HUES64 (cell line): ENCODE results near the gene CEP112.

Experiments
- H3K27ac ChIP-seq: 2 replicates; pipeline ENCODE4 v1.7.0; 2013; ENCODE audit warnings: low read depth, low read length, inconsistent platforms
- H3K27me3 ChIP-seq: 2 replicates; pipeline ENCODE4 v1.6.1; 2013; ENCODE audit warnings: mild to moderate bottlenecking, low read length; ENCODE audit not compliant: insufficient read depth
- H3K36me3 ChIP-seq: 2 replicates; pipeline ENCODE4 v1.6.1; 2013; ENCODE audit warnings: mild to moderate bottlenecking, low read length; ENCODE audit not compliant: insufficient read depth
- H3K4me1 ChIP-seq: 2 replicates; pipeline ENCODE4 v1.6.1; 2013; ENCODE audit warnings: mild to moderate bottlenecking, low read length, moderate library complexity; ENCODE audit not compliant: insufficient read depth
- H3K4me3 ChIP-seq: 2 replicates; pipeline ENCODE4 v1.5.1; 2013; ENCODE audit warnings: mild to moderate bottlenecking, low read length, moderate library complexity
- H3K9ac ChIP-seq: 2 replicates; pipeline ENCODE4 v1.6.1; 2013; ENCODE audit warnings: mild to moderate bottlenecking, low read depth, low read length
- H3K9me3 ChIP-seq: 2 replicates; pipeline ENCODE4 v1.6.1; 2013; ENCODE audit warnings: low read depth, low read length; ENCODE audit not compliant: insufficient read depth
- WGBS: fragments of 150-250, 120-280 bp; methylation state at CpG from one replicate; pipeline ENCODE4 v1.1.7; 2013; ENCODE audit warnings: missing lambda C conversion rate; 5-methylcytosine and 5-hydroxymethylcytosine counted together

The CEP112 gene

DNA sequence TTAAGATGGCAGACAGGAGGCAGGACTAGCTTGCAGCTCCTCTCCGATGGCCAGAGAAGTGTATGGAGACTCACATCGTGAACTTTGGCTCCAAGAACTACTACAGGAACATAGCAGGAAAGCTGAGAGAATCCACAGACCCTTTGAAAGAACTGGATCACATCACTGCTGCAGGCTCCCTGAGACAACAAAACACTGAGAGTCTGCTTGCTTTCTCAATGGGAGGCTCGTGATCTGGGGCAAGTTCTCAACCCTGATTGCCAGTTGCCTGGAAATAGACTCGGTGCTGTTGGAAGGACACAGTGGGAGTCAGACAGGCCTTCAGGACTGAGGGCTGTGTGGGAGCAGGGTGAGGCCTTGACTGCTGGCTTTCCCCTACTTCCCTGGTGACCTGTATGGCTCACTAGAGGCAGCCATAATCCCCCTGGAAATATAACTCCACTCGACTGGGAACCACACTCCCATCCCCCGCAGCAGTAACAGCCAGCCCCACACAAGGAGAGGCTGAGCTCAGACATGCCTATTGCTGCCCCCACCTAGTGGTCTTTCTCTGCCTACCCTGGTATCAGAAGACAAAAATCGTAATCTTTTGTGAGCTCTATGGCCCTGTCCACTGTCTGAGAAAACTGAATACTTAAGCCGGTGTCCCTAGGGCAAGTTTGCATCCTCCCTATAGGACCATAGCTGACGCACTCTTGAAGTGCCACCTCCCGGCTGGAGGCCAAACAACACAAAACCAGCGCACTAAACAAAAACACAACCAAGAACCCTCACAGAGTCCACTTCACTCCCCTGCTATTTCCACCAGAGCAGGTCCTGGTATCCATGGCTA is 238.4 kb downstream of the CEP112 start:
- WGBS = 87% methylated on average over 11 of the region's 11 CpGs
- Histone ChIP-seq H3K36me3 (no peaks in the 10 kb centered on the region; the same call in 1 of the 2 replicates), H3K27ac (no peak overlapping the region; the same call in 1 of the 2 replicates), H3K4me1 (no peaks in the 10 kb centered on the region), H3K9me3 (peaks cover 13% of the 10 kb centered on the region; the same call in 1 of the 2 replicates), H3K27me3 (no peaks in the 10 kb centered on the region), H3K9ac (no peak overlapping the region), H3K4me3 (no peak overlapping the region)

DNA sequence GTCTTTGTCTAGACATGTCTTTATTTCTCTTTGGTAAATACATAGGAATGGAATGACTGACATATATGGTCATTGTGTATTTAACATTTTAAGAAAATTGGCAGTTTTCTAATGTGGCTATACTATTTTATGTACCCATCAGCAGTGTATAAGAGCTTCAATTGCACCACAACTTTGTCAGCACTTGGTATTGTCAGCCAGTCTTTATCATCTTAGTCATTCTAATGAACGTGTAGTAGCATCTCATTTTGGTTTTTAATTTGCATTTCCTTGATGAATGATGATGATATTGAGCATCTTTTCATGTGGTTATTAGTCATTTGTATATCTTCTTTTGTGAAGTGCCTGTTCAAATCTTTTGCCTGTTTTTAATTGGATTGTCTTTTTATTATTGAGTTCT is 239.3 kb downstream of the CEP112 start:
- Histone ChIP-seq H3K4me3 (no peak overlapping the region), H3K36me3 (no peaks in the 10 kb centered on the region; the same call in 1 of the 2 replicates), H3K27me3 (no peaks in the 10 kb centered on the region), H3K27ac (no peak overlapping the region), H3K9ac (no peak overlapping the region), H3K9me3 (peaks cover 9% of the 10 kb centered on the region; the same call in 1 of the 2 replicates), H3K4me1 (no peaks in the 10 kb centered on the region)
- 94% methylated on average over 1 of the region's 1 CpG for WGBS

DNA sequence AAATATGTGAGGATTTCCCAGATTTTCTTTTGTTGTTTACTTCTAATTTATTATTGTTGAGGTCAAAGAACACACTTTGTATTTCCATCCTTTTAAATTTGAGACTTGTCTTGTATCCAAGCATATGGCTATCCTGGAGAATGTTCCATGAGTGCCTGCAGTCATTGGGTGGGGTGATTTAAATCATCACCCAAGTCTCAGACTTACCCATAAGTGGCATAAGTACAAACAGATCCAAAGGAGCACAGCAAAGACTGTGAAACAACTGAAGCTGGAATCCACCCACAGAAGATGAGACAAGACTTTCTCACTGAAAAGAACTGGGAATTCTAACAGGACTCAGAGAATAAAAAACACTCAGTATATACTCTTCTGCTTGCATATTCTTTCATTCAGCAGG is 239.9 kb downstream of the CEP112 start:
- Histone ChIP-seq H3K9me3 (peaks cover 6% of the 10 kb centered on the region; the same call in 1 of the 2 replicates), H3K36me3 (no peaks in the 10 kb centered on the region; the same call in 1 of the 2 replicates), H3K27ac (no peak overlapping the region), H3K4me1 (no peaks in the 10 kb centered on the region), H3K4me3 (no peak overlapping the region), H3K9ac (no peak overlapping the region), H3K27me3 (no peaks in the 10 kb centered on the region)

DNA sequence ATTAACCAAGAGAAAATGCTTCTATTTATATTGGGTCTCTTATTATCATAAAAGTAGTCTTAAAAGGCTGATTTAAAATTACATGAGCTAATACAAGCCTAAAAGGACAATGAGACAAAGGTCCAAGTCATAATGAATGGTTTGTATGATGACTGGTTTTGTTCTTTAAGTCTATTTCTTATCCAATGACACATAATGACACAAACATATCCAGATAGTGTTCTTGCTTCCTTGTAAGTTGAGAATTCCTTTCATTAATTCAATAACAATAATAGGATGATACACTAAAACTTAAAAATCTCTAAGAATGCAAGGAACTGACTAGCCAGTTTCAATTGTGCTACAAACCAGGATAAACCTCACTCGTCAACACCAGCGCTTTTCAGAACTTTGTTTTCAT is 244.1 kb downstream of the CEP112 start:
- no peak overlapping the region for H3K27ac ChIP-seq
- WGBS = 94% methylated on average over 2 of the region's 2 CpGs
- no peaks in the 10 kb centered on the region; the same call in 1 of the 2 replicates for H3K36me3 ChIP-seq
- H3K4me3 ChIP-seq = no peak overlapping the region
- H3K27me3 ChIP-seq = no peaks in the 10 kb centered on the region
- no peaks in the 10 kb centered on the region for H3K4me1 ChIP-seq
- H3K9me3 ChIP-seq = peaks cover 6% of the 10 kb centered on the region; the same call in 1 of the 2 replicates
- no peak overlapping the region for H3K9ac ChIP-seq

- Histone ChIP-seq H3K9ac (no peak overlapping the region), H3K27me3 (no peaks in the 10 kb centered on the region), H3K27ac (no peak overlapping the region), H3K36me3 (no peaks in the 10 kb centered on the region), H3K4me1 (no peaks in the 10 kb centered on the region), H3K9me3 (peaks cover 7% of the 10 kb centered on the region; the same call in 1 of the 2 replicates), H3K4me3 (no peak overlapping the region)
- WGBS = no CpG with 5 or more reads among the region's 1 CpG
Measured at GRCh38 chr17:65942592-65942991, 249.3 kb downstream of the CEP112 start.

DNA sequence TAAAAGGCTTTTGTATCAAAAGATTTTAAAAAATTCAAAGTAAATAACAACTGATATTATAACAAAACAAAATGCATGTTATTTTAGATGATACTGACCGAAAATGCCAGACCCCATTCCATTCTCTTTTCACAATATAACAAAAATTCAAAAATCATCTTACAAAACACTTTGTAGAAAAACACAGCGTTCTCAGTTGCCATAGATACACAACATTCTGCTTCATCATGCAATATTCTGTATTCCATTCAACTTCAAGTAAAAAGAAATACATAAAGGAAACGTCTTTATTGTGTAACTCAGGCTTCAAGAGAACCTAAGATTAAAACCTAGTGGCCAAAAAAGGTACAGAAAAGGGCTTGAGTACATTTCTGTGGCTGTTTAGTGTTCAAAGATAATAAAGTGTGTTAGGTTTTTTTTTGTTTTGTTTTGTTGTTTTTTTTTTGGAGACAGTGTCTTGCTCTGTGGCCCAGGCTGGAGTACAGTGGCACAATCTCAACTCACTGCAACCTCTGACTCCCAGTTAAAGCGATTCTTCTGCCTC is 250.5 kb downstream of the CEP112 start:
- H3K9ac ChIP-seq = no peak overlapping the region
- H3K27me3 ChIP-seq = no peaks in the 10 kb centered on the region
- H3K36me3 ChIP-seq = no peaks in the 10 kb centered on the region
- H3K4me3 ChIP-seq = no peak overlapping the region
- 98% methylated on average over 4 of the region's 4 CpGs for WGBS
- H3K27ac ChIP-seq = no peak overlapping the region
- H3K9me3 ChIP-seq = peaks cover 7% of the 10 kb centered on the region
- H3K4me1 ChIP-seq = no peaks in the 10 kb centered on the region

DNA sequence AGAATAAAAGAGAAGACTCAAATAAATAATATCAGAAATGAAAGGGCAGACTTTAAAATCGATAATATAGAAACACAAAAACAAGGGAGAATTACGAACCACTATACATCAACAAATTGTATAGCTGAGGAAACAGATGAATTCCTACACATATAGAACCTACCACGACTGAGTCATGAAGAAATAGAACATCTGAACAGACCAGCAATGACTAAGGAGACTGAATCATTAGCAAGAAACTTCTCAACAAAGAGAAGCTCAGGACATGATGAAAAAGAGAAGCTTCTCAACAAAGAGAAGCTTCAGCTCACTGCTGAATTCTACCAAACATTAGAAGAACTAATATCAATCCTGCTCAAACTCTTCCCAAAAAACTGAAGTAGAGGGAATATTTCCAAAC is 255.9 kb downstream of the CEP112 start:
- Histone ChIP-seq H3K4me3 (no peak overlapping the region), H3K9ac (no peak overlapping the region), H3K27me3 (no peaks in the 10 kb centered on the region), H3K9me3 (peaks cover 19% of the 10 kb centered on the region), H3K36me3 (no peaks in the 10 kb centered on the region), H3K27ac (no peak overlapping the region), H3K4me1 (no peaks in the 10 kb centered on the region)
- 93% methylated on average over 3 of the region's 3 CpGs for WGBS

- H3K27me3 ChIP-seq = no peaks in the 10 kb centered on the region
- WGBS = 89% methylated on average over 2 of the region's 4 CpGs
Measured at GRCh38 chr17:65933290-65933689, 258.6 kb downstream of the CEP112 start.

GRCh38 chr17:65931246-65932149 is 260.4 kb downstream of the CEP112 start:
- WGBS = 90% methylated on average over 3 of the region's 3 CpGs
- no peak overlapping the region for H3K4me3 ChIP-seq
- no peak overlapping the region for H3K9ac ChIP-seq
- no peaks in the 10 kb centered on the region for H3K4me1 ChIP-seq
- no peak overlapping the region for H3K27ac ChIP-seq
- H3K9me3 ChIP-seq = peaks cover 13% of the 10 kb centered on the region
- H3K27me3 ChIP-seq = no peaks in the 10 kb centered on the region
- no peaks in the 10 kb centered on the region for H3K36me3 ChIP-seq

More at GRCh38 chr17:65933290-65933689, 258.6 kb downstream of the CEP112 start:
- Histone ChIP-seq H3K36me3 (no peaks in the 10 kb centered on the region), H3K9ac (no peak overlapping the region), H3K4me3 (no peak overlapping the region), H3K27ac (no peak overlapping the region), H3K9me3 (peaks cover 13% of the 10 kb centered on the region), H3K4me1 (no peaks in the 10 kb centered on the region)

- Histone ChIP-seq H3K27ac (no peak overlapping the region), H3K27me3 (no peaks in the 10 kb centered on the region), H3K9me3 (peaks cover 7% of the 10 kb centered on the region), H3K4me3 (no peak overlapping the region), H3K4me1 (no peaks in the 10 kb centered on the region), H3K9ac (no peak overlapping the region), H3K36me3 (no peaks in the 10 kb centered on the region)
- 76% methylated on average over 1 of the region's 2 CpGs for WGBS
Measured at GRCh38 chr17:65930140-65930730, 261.7 kb downstream of the CEP112 start.
